Activated CD8-positive, alpha-beta memory T cell treated with anti-CD3 and anti-CD28 coated beads, Interleukin-2, amount 50 U/mL, for 1 hour (primary cell): ENCODE measurements around the gene ABCB4.

Experiments
- DNase-seq: peaks from one replicate; pipeline ENCODE4 v3.0.0-alpha.2; 2020; ENCODE audit errors: extremely low read depth

The ABCB4 gene

GRCh38 chr7:87475359-87476178 lies at the start of gene ABCB4:
Gene ABCB4 (minus strand): TSS chr7:87475680. CDS start chr7:87475465, 215 bp downstream.
- DNase-seq: no peak

DNA sequence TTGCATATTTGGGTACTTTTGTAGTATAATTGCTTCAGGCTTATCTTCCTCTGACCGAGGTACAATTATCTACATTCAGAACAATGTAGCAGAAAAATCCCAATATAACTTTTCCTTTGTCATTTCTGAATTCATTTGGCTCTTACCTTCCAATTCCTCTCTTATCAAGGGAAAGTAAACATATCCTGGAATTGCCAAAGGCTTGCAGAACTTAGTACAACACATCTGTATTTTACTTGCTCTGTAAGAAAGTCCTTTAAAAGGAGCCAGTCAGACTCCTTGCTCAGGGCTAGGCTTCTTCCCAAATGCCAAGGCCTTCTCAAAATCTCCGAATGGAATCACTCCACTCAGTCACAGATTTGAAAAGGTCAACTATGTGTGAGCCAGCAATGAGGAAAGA lies 43.3 kb upstream of the ABCB4 start:
- DNase-seq: no peak

GRCh38 chr7:87517891-87518290 lies 42.4 kb upstream of the ABCB4 start:
- no peak for DNase-seq

DNA sequence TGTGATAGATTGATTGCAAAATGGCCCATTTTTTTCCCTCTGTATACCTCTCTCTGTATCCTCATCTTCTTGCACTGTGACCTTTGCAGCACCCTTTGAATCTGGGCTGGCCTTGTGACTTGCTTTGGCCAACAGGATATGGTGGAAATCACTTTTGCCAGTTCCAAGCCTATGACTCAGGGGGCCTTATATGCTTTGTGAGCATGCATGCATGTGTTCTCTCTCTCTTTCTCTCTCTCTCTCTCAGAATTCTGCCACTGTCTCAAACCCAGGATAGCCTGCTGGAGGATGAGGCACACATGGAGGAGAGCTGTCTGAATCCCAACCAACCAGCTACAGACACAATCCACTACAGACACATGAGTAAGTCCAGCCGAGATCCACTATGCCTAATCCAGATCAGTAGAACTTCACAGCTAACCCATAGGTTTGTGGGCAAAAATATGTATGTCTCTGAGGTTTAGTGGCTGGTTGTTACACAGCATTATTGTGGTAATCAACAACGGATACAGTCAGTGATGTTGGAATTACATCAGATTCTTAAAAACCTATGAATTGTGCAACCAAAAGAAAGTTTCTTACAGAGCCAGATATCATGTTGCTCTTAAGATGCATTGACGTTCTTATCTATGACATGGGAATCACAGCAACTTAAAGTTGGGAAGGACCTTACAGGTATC lies 41.8 kb upstream of the ABCB4 start:
- DNase-seq: no peak

DNA sequence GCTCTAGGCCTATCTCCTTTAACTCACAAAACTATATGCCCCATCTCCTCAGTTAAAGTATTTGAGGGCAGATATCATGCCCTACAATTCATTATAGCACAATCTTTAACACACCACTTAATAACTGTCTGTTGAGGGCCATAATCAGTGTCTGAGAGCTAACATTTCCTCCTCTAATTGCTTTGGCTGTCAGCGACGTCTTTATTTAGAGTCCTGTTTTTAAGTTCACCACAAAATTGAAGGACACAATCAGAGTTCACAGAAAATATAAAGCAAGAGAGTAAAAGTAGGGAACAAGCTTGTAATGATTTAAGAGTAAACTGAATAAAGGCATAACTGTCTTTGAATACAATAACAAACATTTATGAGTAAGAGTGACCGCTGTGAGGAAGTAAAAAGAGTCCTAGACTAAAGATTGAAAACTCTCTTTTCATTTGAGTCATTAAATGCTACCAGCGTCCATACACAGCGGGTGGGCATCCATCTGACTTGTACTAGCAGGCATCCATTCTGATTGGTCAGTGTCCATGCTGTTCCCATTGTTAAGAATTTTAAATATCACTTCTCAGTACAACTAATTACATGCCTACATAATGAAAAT lies 38.4 kb upstream of the ABCB4 start:
- DNase-seq: no peak

DNA sequence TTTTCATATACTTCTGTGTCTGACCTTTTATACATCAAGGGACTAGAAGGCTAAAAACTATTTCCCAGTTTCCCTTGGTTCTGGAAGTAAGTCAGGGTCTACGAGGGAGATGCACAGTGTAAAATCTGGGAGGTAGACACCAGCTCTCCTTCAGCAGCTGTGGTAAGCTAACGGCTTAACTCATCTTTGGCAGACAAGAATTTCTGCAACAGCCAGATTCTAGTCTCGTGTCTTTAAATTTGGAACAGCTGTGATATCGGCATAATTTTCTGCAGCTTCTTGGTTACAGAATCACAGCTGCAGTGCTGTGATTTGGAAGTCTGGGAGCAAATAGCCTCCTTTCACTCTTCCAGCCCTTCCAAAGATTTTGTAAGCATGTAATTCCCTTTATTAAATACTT lies 37.4 kb upstream of the ABCB4 start:
- DNase-seq: no peak

DNA sequence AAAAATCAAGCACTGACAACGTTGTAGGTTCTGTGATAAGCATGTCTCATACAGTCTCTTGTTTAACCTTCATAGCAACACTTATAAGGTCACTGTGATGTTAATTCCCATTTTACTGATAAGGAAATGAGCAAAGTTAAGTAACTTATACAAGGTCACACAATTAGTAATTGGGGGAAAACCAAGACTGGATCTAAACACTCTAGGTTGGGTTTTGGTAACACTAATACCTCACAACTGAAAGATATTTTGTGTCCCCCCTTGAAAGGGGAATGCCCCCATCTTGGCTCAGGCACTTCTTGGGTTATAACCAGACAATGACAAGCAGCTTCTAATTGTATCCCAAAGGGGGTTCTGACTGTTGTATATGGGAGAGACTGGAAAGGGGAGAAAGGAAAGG lies 36.0 kb upstream of the ABCB4 start:
- DNase-seq: no peak

DNA sequence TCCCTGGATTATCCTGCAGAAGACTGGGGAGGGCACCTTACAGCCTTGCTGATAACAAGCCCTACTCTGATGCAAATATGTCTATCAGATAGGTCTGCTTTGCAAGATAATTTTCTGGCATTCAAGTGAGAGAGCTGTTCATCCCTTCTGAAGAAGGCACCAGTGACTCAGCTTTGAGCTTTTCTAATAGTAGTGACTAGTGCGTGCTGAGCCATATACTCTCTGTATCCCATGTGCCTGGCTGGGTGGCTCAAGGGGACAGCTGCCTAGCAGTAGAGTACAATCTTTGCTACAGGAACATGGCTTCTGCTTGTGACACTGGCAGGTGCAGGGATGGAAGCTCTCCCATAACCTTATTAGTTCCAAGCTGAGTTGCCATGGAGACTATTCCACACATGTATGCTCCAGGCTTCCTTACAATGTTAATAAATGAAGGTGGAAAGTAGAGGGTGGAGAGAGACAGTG lies 35.0 kb upstream of the ABCB4 start:
- no peak for DNase-seq

DNA sequence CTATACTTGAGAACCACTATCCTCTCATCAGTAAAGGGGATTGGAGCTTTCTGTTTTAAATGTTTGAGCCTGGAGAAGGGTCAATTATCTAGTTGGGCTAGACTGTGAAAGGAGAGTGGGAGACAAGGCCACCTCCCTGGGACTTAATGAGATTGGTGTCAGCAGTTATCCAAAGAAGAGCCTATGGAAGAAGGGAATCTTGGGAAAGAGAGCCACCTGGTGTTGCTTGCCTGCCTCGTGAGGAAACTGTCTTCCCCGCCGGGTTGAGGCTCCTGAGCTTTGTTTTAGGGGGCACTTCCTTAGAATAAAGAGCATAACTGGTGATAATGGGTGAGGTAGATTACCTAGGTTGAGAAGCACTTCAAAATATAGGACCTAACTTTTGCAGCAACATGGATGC lies 32.0 kb upstream of the ABCB4 start:
- DNase-seq: no peak

- no peak for DNase-seq
Measured at GRCh38 chr7:87506246-87507180, 31.0 kb upstream of the ABCB4 start.

- DNase-seq: no peak
Measured at GRCh38 chr7:87505557-87506245, 30.2 kb upstream of the ABCB4 start.

DNA sequence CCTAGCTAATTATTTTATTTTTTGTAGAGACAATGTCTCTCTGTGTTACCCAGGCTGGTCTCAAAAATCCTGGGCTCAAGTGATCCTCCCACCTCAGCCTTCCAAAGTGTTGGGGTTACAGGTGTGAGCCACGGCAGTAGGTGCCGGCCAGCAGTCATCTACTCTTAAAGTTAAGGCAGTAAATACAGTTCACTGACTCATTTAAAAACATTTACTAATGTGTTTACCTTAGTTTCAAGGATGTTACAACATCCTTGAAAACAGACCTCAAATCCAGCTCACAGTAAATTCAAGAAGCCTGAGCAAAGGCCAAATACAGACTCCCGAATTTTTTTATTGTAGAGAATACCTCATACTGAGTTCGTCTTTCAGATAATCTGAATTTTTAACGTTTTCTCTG lies 29.6 kb upstream of the ABCB4 start:
- DNase-seq: no peak

- no peak for DNase-seq
Measured at GRCh38 chr7:87499494-87499893, 24.0 kb upstream of the ABCB4 start.

GRCh38 chr7:87498893-87499292 lies 23.4 kb upstream of the ABCB4 start:
- no peak for DNase-seq

- no peak for DNase-seq
Measured at GRCh38 chr7:87497482-87497881, 22.0 kb upstream of the ABCB4 start.

DNA sequence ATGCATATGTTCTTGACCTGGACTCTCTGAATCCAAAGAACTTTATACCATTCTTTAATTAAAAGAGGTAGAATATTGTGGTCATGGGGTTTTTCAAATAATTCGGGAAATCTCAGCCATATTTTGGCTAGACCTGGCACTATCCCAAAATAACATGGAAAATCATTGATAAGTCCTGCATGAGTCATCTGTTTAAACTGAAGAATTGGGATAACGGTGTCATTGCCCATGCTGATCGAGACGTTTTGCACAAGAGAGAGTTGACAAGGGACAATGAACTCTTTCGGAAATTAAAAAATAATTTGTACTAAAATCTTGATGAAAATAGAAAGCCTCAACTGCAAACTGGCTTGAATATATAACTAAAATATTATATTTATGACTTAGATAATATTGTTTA lies 19.9 kb upstream of the ABCB4 start:
- no peak for DNase-seq

GRCh38 chr7:87494454-87494853 lies 19.0 kb upstream of the ABCB4 start:
- DNase-seq: no peak

DNA sequence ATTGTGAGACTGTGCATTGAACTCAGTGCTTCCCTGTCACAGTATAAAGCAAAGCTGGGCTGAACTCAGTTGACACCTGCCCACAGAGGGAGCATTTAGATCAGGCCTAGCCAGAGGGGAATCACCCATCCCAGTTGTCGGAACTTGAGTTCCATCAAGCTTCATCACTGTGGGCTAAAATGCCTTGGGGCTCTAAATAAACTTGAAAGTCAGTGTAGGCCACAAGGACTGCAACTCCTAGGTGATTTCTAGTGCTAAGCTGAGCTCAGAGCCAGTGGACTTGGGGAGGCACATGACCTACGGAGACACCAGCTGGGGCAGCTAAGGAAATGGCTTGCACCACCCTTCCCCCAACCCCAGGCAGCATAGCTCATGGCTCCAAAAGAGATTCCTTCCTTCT lies 7.7 kb upstream of the ABCB4 start:
- no peak for DNase-seq

GRCh38 chr7:87482115-87482514 lies 6.6 kb upstream of the ABCB4 start:
- DNase-seq: no peak

- DNase-seq: no peak
Measured at GRCh38 chr7:87480386-87480785, 4.9 kb upstream of the ABCB4 start.

DNA sequence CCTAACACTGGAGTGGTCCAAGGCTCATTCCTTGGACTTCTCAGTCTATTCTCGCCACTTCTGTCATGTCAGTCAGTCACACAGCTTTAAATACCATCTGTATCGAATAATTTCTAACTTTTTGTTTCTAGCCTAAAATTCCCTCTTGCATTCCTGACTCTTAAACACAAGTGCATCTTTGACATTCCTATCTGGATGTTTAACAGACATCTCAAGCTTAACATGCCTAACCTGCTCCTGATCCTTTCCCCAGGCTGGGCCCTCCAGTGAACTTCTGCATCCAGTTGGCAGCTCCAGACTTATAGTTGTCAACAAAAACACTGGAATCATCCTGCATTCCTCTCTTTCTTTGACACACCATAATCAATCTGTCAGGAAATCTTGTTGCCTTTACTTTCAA lies 4.5 kb upstream of the ABCB4 start:
- no peak for DNase-seq
